HG02798 (cell line): Measurements from ENCODE around the gene ITGB1BP1.

Experiments
- ATAC-seq: cut with Tn5 transposase; IDR thresholded peaks from one replicate; pipeline ENCODE4 v1.9.1; 2021; ENCODE audit warnings: mild to moderate bottlenecking; ENCODE audit not compliant: unreplicated experiment, poor library complexity

ITGB1BP1 gene

DNA sequence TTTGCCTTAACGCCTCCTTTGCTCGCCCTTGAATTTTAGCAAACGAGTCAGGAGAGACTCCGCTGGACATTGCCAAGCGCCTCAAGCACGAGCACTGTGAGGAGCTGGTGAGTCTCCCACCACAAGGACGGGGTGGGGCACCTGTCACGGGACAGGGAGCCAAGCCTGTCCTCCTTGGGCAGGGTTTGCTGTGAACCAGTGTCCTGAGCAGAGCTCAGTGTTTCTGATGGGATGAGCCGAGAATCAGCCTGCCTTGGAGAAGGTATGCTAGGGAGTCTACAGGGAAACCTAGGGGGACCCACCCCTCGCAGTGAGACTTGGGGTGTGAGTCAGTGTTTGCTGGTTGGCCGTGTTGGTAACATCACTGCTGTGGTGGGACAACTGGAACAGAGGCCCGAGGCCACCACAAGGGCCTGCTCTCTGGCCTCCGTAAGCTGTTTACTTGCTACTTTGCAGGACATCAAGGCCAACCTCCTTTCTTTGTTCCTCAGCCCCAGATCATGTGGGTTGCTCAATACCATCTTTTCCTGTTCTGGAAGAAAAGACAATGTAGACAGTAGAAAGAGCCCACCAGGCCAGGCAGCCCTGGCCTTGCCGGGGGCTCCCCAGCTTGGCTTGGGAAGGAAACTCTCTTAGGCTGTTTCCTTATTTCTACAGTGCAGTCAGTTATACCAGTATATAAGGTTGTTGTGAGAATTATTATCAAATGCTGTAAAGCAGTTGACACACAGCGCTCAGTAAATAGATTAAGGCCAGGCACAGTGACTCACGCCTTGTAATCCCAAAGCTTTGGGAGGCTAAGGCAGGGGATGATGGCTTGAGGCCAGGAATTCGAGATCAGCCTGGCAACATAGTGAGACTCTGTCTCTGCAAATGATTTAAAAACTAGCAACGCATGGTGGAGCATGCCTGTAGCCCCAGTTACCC is 42.4 kb downstream of the ITGB1BP1 start:
- ATAC-seq: no peak

DNA sequence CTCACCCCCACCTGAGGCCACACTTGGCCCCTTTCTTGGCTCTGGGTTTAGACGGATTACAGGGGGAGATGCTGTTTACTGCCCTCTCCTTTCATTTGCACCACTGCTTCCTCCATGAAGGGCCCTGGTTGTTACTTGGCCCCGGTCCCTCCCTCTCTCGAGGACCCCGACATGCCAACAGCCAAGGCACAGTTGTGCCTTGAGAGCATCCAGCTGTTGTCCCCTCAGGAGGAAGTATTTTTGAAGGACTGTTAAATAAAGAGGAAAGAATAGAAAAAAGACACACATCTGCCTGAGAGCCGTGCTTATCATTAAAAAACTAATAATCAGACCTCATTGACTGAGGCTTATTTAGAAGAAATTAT is 44.0 kb downstream of the ITGB1BP1 start:
- ATAC-seq: no peak

GRCh38 chr2:9378433-9379390 is 44.6 kb downstream of the ITGB1BP1 start:
- no peak for ATAC-seq

- no peak for ATAC-seq
Measured at GRCh38 chr2:9377461-9378097, 45.7 kb downstream of the ITGB1BP1 start.

DNA sequence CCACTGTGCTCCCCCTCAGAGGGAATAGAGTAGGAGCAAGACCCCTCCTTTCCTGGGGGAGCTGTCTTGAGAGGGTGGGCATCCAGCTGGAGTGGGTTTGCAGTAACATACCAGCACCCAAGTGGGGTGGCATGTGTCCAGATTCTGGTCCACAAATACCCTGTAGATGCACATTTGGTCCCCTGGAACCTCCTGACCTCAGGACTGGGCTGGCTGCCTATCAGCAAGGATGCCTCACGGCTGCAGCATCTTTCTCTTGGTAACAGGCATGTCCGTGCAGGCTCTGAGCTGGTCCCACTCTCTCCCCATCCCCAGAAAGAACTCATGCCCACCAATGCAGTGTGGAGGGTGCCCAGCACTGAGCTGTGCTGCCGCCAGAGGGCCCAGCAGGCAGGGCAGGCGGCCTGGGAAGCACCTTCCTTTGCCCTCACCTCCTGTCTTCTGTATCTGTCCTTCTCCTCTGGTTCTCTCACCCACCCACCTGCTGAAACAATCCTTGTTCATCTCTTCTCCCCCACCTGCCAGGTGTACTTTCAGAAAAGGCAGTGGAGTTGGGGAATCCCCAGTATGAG is 47.4 kb downstream of the ITGB1BP1 start:
- ATAC-seq: no peak

DNA sequence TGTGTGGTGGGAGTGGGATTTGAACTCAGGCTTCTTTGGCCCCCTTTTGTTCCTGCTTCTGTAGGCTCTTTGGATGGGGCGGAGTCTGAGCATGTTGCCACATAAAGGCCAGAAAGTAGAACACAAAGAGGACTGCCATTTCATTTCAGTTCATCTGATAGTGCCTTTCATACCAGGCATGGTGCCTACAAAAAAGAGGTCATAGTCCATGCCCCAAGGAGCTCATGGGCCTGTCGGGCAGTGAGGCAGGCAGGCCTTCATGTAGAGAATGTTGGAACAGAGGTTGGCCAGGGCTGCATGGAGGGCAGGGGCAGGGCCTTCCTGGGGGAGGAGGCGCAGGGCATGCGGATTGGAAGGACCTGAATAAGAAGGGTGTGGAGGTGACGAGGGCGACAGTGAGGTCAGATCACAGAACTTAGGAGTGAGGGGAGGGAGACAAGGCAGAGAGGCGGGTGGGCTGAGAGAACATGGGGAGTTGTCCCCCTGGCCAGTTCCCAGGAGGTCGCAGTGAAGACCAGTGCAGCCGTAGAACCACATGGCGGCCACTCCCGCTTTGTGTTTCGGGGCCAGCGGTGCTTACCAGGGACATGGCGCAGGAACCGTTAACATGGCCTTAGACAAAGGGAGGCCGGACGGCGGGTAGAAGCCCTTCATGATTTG is 49.1 kb downstream of the ITGB1BP1 start:
- no peak for ATAC-seq

- ATAC-seq: no peak
Measured at GRCh38 chr2:9373476-9373875, 49.9 kb downstream of the ITGB1BP1 start.

DNA sequence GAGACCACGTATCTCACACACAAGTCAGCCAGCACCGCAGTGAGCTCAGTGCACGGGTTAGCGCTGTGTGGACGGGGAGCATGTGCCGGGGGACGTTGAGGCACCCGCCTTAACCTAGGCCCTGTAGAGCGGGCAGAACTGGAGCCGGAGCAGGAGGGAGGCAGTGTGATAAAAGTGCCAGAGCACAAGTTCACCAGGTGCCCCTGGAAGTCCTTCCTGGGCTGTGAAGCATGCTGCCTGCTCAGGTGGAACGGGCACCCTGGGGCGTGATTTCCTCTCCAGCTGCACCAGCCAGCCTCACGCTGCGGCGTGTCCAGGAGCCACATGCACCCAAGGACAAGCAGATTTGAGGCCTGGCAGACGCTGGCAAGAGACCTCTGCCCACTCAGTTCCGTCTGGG is 50.3 kb downstream of the ITGB1BP1 start:
- ATAC-seq: no peak

DNA sequence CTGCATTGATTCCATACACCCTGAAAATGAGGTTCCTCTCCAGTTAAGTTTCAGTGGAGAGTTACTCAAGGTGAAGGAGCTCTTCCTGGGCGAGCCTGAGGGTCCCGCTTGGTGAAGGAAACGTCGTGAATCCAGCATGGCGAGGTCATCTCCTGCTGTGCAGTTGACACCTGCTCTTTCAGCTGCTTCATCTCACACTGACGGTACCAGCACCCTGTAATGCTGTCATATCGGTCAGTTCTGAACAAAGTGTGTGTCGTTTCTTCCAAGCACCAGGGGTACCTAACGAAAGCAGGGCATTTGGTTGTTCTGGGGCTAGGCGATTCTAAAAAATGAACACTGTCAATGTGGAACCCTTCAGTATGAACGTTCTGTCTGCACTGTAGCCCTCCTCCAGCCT is 52.6 kb downstream of the ITGB1BP1 start:
- no peak for ATAC-seq

DNA sequence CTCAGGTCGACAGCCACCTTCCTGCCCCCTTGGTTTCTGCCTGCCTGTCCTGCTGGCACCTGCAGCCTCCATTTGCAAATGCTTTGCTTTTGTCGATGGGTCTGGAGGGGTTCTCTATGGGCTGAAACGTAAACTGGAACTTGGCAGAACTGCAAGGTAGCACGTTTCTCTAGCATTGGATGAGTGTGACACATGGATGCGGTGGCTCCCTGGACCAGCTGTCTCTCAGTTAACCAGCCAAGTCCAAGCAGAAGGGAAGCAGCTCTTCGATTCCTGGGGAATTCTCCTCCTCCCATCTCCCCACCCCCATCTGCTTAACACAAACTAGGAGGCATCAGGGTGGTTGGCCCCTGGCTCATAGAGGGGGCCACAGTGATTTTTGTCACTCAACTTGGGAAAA is 57.3 kb downstream of the ITGB1BP1 start:
- no peak for ATAC-seq

GRCh38 chr2:9365498-9366019 is 57.8 kb downstream of the ITGB1BP1 start:
- ATAC-seq: no peak

DNA sequence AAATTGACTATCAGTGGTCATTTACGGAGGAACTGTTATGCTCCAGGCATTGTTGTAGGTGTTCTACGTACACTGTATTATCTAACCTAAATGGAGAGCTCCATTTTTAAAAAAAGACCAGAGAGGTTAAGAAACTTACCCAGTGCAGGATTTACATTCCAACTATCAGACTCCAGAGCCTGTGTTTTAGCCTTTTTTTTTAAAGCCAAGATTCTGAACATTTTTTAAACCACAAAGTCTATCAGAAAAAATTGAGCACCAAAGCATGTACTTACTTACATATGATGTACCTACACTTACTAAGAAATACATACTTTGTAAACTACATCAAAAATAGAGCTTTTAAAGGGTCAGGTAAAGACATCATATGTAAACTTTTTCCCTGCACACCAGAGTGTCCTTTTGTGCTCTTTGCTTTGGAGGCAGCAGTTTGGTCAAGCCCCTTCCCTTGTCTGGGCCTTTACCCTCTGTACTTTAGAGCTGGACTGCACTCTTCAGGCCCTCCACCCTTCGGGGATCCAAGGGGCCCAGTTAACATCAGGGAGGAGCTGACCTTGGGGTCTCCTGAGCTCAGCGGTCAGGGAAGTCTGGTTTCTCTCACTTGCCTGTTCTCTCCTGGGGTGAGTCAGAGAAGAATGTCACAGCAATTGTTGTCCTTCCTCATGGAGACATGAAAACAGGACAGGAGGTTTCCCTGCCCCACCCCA is 58.4 kb downstream of the ITGB1BP1 start:
- ATAC-seq: no peak

DNA sequence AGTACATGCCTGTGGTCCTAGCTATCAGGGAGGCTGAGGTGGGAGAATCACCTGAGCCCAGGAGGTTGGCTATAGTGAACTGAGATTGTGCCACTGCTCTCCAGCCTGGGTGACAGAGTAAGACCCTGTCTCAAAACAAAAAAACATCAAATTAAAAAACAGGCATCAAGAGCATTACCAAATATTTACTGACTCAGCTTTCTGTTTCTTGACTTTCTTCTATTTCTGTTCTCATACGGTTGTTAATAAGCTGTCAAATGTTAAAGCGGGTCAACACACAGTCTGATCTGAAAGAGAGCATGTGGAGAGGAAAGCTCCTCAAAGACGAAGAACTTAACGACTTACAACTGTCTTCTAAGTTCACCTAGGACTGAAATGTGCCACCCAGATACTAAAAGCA is 59.0 kb downstream of the ITGB1BP1 start:
- no peak for ATAC-seq

- no peak for ATAC-seq
Measured at GRCh38 chr2:9360701-9361100, 62.6 kb downstream of the ITGB1BP1 start.

DNA sequence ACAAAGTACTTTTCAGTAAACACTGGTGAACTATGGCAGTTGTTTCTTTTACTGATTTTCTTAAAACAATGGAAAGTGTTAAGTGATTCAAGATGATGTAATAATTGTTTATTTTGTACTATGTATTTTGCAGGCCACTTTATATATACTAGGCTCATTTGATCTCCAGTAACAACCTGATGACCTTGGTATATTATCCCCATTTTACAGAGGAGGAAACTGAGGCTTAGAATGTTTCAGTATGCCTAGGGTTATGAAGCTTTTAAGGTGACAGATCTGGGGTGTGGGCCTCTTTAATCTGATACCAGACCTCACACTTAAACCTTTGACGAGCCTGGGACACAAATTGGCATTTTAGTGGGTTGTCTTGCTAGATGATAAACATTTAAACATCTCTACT is 63.2 kb downstream of the ITGB1BP1 start:
- ATAC-seq: no peak

- ATAC-seq: no peak
Measured at GRCh38 chr2:9359463-9359862, 63.9 kb downstream of the ITGB1BP1 start.

DNA sequence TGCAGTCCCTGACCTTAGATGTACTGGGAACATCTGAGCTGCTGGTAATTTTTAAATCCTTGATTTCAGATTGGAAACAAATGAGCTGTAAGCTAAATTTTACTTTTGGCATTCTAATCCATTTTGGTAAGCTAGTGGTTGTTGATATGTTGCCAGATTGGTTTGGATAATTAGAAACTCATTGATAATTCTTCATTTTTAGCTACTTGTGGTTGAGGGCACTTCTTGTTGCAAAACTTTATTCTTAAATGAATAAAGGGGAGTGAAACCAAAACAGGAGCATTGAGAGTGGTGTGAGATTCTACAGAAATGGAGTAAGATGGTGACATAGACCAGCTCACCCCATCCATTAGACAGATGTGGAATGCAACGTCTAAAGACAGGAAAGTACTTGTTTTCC is 64.5 kb downstream of the ITGB1BP1 start:
- ATAC-seq: no peak

DNA sequence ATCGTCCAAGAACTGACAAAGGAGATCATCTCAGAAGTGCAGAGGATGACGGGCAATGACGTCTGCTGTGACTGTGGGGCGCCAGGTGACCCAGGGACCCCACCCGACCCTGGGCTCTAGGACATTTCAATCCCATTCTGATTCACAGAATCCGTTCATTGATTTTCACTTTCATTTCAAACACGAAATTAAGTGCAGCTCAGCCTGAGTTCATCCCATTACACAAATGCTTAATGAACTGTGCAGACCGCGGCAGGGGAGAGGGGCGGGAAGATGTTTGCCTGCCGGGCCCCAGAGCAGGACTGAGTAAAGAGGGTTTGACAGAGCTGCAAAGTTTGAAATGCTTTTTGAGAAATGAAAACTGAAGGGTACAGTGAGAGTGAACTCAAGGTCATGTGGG is 67.1 kb downstream of the ITGB1BP1 start:
- ATAC-seq: no peak

- no peak for ATAC-seq
Measured at GRCh38 chr2:9355716-9356115, 67.6 kb downstream of the ITGB1BP1 start.
